HG02759 (cell line): ENCODE data around the gene DEFB128.
"Not testable (repeated sequence)": the region's sequence is repeated elsewhere in the genome, so short reads cannot be mapped to it uniquely, and the experiment has no call there.

ENCODE experiments used
- ATAC-seq: cut with Tn5 transposase; IDR thresholded peaks from one replicate; pipeline ENCODE4 v1.9.1; 2021; ENCODE audit warnings: mild to moderate bottlenecking, moderate library complexity; ENCODE audit not compliant: unreplicated experiment

Gene DEFB128

GRCh38 chr20:189611-190010, at the start of gene DEFB128:
DEFB128 (minus strand) TSS chr20:189711; CDS start chr20:189623, 88 bp downstream.
- no peak for ATAC-seq

- no peak for ATAC-seq
These were observed 48.4 kb upstream of the DEFB128 start for GRCh38 chr20:237929-238328.

GRCh38 chr20:237489-237888, 48.0 kb upstream of the DEFB128 start:
- ATAC-seq = no peak

DNA sequence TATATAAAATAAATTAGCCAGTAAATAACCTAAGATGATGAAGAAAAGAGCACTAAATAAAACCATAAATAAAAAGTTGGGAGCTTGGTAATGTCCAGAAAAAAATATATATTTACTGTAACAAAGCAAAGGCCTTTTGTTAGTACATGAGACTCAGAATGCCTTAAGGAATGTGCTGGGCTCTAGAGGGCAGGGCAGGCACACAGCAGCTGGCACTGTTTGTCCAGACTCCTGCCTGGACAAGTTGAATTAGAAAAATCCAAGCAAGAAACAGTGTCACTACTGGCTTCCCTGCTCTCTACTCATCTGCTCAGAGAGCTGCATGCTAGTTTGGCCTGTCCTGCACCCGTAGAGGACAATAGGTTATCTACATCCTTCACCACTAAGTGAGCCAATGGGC, 46.4 kb upstream of the DEFB128 start:
- no peak for ATAC-seq

GRCh38 chr20:227439-228105, 38.1 kb upstream of the DEFB128 start:
- no peak for ATAC-seq

DNA sequence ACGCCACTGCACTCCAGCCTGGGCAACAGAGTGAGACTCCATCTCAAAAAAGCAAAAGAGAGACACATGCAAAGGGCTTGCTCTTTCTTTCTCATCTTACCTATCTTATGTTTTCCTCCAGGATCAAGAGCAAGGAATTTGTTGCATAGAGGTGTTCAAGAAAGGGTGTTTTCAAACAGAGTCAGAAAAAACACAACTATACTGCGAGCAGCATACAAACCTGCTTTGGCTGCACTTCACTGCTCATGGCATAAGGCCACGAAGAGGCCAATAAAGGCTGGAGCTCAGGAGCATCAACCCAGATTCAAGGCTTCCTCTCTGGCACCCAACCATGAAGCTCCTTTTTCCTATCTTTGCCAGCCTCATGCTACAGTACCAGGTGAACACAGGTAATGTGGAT, 37.4 kb upstream of the DEFB128 start, which contains the start of gene DEFB129:
DEFB129 (plus strand) TSS at position 301 of the 400 bp plus-strand sequence; CDS start at position 332, 31 bp downstream.
- ATAC-seq = no peak

DNA sequence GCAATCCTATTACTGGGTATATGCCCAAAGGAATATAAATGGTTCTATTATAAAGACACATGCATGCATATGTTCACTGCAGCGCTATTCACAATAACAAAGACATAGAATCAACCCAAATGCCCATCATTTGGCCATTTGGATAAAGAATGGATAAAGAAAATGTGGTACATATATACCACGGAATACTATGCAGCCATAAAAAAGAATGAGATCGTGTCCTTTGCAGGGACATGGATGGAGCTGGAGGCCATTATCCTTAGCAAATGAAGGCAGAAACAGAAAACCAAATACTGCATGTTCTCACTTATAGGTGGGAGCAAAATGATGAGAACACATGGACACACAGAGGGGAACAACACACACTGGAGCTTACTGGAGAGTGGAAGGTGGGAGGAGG, 36.4 kb upstream of the DEFB128 start:
- not testable (repeated sequence) for ATAC-seq

DNA sequence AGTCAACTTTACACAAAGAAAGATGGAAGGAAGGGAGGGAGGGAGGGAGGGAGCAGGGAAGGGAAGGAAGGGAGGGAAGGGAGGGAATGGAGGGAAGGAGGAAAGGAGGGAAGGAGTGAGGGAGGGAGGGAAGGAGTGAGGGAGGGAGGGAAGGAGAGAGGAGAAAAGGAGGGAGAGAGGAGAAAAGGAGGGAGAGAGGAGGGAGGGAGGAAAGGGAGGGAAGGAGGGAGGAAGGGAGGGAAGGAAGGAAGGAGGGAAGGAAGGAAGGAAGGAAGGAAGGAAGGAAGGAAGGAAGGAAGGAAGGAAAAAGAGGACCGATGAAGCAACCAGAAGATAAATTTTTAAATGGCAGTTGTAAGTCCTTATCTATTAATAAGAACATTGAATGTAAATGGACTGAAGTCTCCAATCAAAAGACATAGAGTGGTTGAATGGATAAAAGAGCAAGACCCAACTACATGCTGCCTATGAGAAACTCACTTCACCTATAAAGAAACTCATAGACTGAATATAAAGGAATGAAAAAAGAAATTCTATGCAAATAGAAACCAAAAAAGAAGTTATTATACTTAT, 31.8 kb upstream of the DEFB128 start:
- ATAC-seq = no peak

- no peak for ATAC-seq
These were observed 30.0 kb upstream of the DEFB128 start for GRCh38 chr20:219290-220115.

DNA sequence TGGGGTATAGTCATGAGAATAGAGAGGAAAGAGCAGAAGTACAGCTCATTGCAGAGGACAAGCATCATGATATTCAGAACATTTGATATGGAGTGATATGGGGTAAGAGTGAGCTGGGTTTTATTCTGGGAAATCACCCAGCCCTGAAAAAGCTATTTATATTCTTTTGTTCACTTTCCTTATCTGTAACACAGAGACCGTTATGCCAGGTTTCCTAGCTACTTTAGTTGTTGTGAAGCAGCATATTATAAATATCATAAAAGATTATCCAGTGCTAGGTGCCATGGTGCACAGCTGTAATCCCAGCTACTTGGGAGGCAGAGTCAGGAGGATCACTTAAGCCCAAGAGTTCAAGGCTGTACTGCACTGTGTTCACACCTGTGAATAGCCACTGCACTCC, 27.8 kb upstream of the DEFB128 start:
- no peak for ATAC-seq

GRCh38 chr20:215796-216195, 26.3 kb upstream of the DEFB128 start:
- no peak for ATAC-seq

- ATAC-seq = no peak
These were observed 24.9 kb upstream of the DEFB128 start for GRCh38 chr20:214383-214782.

- ATAC-seq = no peak
These were observed 21.4 kb upstream of the DEFB128 start for GRCh38 chr20:210809-211502.

DNA sequence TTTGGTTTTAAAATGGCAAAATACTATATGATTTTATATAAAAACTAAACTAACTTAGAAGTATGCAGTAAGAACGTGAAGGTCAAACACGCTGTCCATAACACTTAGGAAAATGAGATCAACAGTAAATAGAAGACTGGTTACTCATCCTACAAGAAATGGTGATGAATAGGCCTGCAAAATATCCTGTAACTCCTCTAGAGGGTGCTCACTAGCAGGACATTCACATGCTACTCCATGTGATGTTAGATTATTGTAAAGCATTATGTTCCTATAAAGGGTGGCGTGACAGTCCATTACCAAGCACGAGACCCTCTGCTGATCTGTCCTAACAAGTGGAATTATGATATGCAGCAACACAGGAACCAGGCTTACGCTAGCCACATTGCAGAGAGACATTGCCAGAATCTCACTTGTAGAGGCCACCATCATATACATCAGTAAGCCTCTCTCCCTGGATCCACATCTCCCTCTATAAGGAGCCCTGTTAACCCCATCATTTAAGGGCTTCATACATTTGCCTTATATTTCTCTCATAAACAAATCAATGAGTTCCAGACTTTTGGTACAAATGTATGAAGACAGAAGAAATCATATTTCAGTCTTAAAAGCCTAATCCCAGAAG, 19.5 kb upstream of the DEFB128 start:
- ATAC-seq = no peak

GRCh38 chr20:203630-204029, 14.1 kb upstream of the DEFB128 start:
- ATAC-seq = not testable (repeated sequence)

- no peak for ATAC-seq
These were observed 10.5 kb upstream of the DEFB128 start for GRCh38 chr20:199996-200395.

GRCh38 chr20:198225-198624, 8.7 kb upstream of the DEFB128 start:
- no peak for ATAC-seq

GRCh38 chr20:187733-188132, 1.8 kb downstream of the DEFB128 start:
- no peak for ATAC-seq

- ATAC-seq = no peak
These were observed 5.2 kb downstream of the DEFB128 start for GRCh38 chr20:184288-184687.

DNA sequence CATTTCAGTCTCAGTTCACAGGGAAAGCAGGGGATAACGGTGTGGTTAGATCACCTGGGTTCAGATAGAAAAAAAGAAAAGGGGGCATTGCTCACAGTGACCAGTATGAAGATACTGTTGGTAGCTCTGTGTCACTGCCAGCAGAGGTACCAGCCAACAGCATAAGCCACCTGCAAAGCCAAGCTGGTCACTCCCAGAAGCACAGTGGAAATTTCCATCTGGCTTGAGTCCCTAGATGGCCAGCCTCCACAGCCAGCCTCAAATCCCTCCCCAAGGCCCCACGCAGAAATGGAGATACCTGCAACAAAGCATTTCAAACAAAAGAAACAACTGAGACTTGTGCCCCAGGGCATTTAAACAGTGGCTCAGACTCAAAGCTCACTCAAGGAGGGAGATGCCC, 20.6 kb downstream of the DEFB128 start:
- ATAC-seq = no peak

GRCh38 chr20:164618-165017, 24.9 kb downstream of the DEFB128 start:
- ATAC-seq = no peak
